ENCODE data around the gene IP6K1. TPM values are rescaled to one million over a fixed set of nuclear protein-coding genes. Genes with fewer than 3 reads are reported as not detected.

Gene IP6K1
- total RNA-seq, 6 experiments from 2014 or later: 12.6 to 19.6 (median 16.2) TPM

DNA sequence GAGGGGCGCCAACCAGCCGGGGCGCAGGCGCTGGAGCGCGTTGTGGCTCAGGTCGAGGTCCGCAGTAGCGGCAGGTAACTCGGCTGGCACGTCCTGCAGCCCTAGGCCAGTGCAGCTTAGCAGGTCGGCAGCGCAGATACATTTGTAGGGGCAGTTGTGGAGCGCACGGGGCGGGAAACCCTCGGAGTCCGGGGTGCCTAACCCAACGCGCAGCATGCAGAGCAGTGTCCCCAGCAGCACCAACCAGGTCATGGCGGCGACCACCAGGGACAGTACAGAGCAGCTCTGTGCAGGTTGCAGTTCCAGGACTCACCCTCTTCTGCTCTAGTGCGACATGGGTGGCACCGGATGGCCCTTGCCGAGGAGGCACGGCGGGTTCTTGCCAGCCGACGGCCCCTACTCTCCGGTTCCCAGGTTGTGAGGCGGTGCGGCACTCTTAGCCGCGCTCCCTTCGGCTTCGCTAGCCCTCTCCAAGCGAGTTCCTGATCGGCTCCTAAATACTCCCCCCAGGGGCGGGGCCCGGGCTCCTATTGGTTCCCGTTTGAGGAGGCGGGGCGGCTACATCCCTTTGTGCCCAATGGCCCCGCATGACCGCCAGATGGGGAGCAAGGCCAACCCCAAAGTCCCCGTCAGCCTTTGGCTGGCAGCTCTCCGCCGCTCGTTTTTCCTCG lies 67.0 kb downstream of the IP6K1 start, which contains the start of gene AMIGO3:
Gene AMIGO3, minus strand, starts transcription at position 471 of the 671 bp plus-strand sequence. Its CDS starts 219 bp downstream, at position 252.
- H3K27me3 ChIP-seq: no peaks in the 10 kb centered on the region
- TF ChIP-seq POLR2A (IDR thresholded peaks at IDR 0.05): peak; percentile 63
- TF ChIP-seq, protein P1, sequence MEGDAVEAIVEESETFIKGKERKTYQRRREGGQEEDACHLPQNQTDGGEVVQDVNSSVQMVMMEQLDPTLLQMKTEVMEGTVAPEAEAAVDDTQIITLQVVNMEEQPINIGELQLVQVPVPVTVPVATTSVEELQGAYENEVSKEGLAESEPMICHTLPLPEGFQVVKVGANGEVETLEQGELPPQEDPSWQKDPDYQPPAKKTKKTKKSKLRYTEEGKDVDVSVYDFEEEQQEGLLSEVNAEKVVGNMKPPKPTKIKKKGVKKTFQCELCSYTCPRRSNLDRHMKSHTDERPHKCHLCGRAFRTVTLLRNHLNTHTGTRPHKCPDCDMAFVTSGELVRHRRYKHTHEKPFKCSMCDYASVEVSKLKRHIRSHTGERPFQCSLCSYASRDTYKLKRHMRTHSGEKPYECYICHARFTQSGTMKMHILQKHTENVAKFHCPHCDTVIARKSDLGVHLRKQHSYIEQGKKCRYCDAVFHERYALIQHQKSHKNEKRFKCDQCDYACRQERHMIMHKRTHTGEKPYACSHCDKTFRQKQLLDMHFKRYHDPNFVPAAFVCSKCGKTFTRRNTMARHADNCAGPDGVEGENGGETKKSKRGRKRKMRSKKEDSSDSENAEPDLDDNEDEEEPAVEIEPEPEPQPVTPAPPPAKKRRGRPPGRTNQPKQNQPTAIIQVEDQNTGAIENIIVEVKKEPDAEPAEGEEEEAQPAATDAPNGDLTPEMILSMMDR (IDR thresholded peaks at IDR 0.05): peak; percentile 26 to 50 (median 38)
- H3K9me3 ChIP-seq: no peaks in the 10 kb centered on the region
- H3K27ac ChIP-seq: no peak within 1 kb of the TSS
- DNase-seq: peak; percentile 94 to 96 (median 94)
- intact Hi-C loops (cut with DNase I): no loop called here
- H3K4me3 ChIP-seq: peak within 1 kb of the TSS; percentile 26 to 51 (median 31)
- peaks cover 0 to 21% (median under 1%) of the 10 kb centered on the region in 4 donors for H3K4me1 ChIP-seq
- WGBS (ENCODE audit: insufficient coverage, low coverage, low lambda C conversion rate, missing lambda C conversion rate): 8% methylated on average over 8 of the region's 50 CpGs
- H3K36me3 ChIP-seq: peaks cover 0 to 26% (median 10%) of the 10 kb centered on the region in 4 donors
- ATAC-seq: peak; percentile 56 to 72 (median 68)

DNA sequence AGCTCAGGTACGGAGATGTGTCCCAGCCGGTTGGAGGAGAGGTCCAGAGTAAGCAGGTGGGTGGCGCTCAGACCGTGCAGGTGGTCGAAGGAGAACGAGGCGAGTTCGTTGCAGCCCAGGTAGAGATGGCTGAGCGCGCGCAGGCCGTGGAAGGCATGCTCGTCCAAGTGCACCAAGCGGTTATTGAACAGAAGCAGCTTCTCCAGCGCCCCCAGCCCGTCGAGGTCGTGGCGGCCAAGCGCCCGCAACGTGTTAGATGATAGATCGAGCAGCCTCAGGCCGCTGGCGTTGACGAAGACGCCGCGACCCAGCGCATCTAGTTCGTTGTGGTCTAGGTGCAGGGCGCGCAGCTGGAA lies 67.5 kb downstream of the IP6K1 start:
- TF ChIP-seq, protein P1 (IDR thresholded peaks at IDR 0.05): no peak
- TF ChIP-seq POLR2A (IDR thresholded peaks at IDR 0.05): no peak
- Histone ChIP-seq H3K27ac (no peak overlapping the region), H3K4me1 (peaks cover 0 to 20% (median 0%) of the 10 kb centered on the region in 4 donors), H3K36me3 (peaks cover 0 to 26% (median 11%) of the 10 kb centered on the region in 4 donors), H3K27me3 (no peaks in the 10 kb centered on the region), H3K9me3 (no peaks in the 10 kb centered on the region), H3K4me3 (peak overlapping the region; percentile 26 to 51 (median 31))
- DNase-seq: peak in 1 of 3 donors; percentile 55
- ATAC-seq: no peak
- intact Hi-C loops (cut with DNase I): no loop called here
- 41% methylated on average over 10 of the region's 33 CpGs for WGBS (ENCODE audit: insufficient coverage, low coverage, low lambda C conversion rate, missing lambda C conversion rate)

DNA sequence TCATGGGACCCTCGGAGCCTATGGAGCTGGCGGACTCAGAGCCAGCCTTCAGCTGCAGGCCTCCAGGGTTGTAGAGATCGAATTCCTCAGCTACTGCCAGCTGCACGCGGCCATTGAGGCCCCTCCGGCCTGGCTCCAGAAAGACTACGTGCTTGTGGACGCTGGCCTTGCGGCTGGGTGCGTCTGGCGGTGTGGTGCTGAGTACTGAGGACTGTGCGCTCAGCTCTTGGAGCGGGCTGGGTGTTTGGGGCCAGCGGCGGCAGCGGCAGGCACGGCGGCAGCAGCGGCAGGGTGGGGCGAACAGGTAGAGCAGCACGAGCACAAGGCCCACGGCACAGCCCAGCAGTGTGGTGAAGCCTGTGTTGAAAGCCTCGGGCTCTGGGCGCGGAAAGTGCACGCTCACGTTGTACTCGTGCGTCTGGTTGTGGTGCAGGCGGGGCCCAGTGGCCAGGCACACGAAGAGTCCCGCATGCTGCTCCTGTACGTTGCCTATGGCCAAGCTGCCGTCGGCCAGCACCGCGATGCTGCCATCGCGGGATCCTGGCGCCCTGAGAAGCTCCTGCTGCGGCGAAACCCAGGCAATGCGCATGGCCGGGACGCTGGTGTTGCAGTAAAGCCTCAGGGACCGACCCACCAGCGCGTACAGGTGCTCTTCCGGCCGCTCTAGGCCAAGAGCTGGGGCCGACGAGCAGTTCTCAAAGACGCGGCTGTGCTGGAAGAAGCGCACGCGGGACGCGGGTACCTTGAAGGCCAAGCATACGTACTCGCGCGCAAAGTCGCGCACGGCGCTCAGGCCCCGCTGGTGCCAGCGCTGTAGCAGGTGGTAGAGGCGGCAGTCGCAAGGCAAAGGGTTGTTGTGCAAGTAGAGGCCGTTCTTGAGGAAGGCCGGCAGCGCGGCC lies 68.1 kb downstream of the IP6K1 start:
- 79% methylated on average over 7 of the region's 75 CpGs for WGBS (ENCODE audit: insufficient coverage, low coverage, low lambda C conversion rate, missing lambda C conversion rate)

DNA sequence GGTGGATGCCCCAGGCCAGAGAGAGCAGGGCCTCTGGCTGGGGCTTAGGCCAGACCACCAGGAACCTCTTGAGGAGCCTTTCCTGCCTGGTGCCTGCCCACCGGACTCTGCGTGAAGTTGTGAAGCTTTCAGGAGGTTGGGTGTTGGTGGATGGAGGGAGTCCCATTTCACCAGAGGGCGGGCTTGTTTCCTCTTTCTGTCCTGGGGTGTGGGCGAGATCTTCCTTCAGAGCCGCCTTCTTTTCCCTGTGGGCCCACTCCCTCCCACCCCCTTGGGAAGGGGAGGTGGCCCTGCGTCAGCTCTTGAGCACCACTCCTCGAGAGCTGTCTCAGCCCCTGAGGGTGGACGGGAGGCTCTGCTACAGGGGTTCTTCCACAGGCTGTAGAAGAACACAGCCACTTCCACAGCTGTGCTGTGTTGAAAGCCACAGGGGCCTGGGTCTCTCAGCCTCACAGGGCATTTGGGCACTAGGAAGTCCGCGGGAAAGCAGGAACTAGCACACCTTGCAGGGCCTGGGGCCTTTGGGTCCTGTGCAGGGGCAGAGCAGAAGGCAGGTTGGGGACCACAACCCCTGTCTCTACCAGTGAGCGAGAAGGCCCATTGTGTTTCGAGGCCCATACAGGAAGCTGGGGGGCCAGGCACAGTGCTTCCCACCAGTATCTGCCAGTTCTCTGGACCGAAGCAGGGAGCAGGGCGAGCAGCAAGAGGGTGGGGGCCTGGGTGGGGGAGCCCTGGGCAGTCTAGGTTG lies 69.0 kb downstream of the IP6K1 start:
- no peak overlapping the region for H3K27ac ChIP-seq
- WGBS (ENCODE audit: insufficient coverage, low coverage, low lambda C conversion rate, missing lambda C conversion rate): 90% methylated on average over 2 of the region's 14 CpGs
- peaks cover 0 to 27% (median 14%) of the 10 kb centered on the region in 4 donors for H3K36me3 ChIP-seq
- DNase-seq: peak in 1 of 3 donors; percentile 47
- intact Hi-C loops (cut with DNase I): no loop called here
- no peak for TF ChIP-seq POLR2A (IDR thresholded peaks at IDR 0.05)
- TF ChIP-seq, protein P1 (IDR thresholded peaks at IDR 0.05): no peak
- H3K27me3 ChIP-seq: no peaks in the 10 kb centered on the region
- no peaks in the 10 kb centered on the region for H3K9me3 ChIP-seq
- ATAC-seq: no peak
- H3K4me1 ChIP-seq: peaks cover 0 to 13% (median 0%) of the 10 kb centered on the region in 4 donors
- no peak overlapping the region for H3K4me3 ChIP-seq

More for the DNA sequence above, 68.1 kb downstream of the IP6K1 start:
- TF ChIP-seq, protein P1 (IDR thresholded peaks at IDR 0.05): no peak
- no peaks in the 10 kb centered on the region for H3K9me3 ChIP-seq
- DNase-seq: peak in 1 of 3 donors; percentile 53
- intact Hi-C loops (cut with DNase I): no loop called here
- ATAC-seq: no peak
- H3K4me1 ChIP-seq: peaks cover 0 to 20% (median 0%) of the 10 kb centered on the region in 4 donors
- H3K36me3 ChIP-seq: peaks cover 0 to 26% (median 11%) of the 10 kb centered on the region in 4 donors
- no peak overlapping the region for H3K4me3 ChIP-seq
- H3K27me3 ChIP-seq: no peaks in the 10 kb centered on the region
- no peak overlapping the region for H3K27ac ChIP-seq
